MCF 10A (cell line): ENCODE data around the gene DHRS2. TPM values are rescaled to one million over a fixed set of nuclear protein-coding genes. Genes with fewer than 3 reads are reported as not detected.

Experiments used
- BruUV-seq: library from RNA; stranded (reverse); fragments of 400-500 nt; replicated peaks from 2 replicates; lab custom pipeline; 2021; lab: Mats Ljungman, UMichigan
- CTCF ChIA-PET: fragments of 300-600 bp; sonication (Branson Sonifier 250); formaldehyde crosslinking; extraction: SDS; loops from one replicate; lab custom pipeline; 2021; ENCODE audit warnings: antibody characterized with exemption, inconsistent platforms; lab: Yijun Ruan, JAX
- POLR2A ChIA-PET: fragments of 300-600, 350-650 bp; sonication (Branson Sonifier 250); formaldehyde crosslinking; extraction: SDS; loops from one replicate; lab custom pipeline; 2020; ENCODE audit warnings: antibody characterized with exemption, inconsistent platforms; lab: Yijun Ruan, JAX
- DNase-seq: peaks from one replicate; pipeline ENCODE4 v3.0.0-alpha.2; 2018; ENCODE audit not compliant: unreplicated experiment
- H3K27ac Mint-ChIP-seq: one replicate; pipeline ENCODE4 v1.8.0; 2022; ENCODE audit warnings: mild to moderate bottlenecking, low read depth, mixed read lengths; ENCODE audit not compliant: unreplicated experiment
- H3K27me3 Mint-ChIP-seq: one replicate; pipeline ENCODE4 v1.8.0; 2022; ENCODE audit warnings: mixed read lengths; ENCODE audit not compliant: insufficient read depth, unreplicated experiment
- H3K36me3 Mint-ChIP-seq: one replicate; pipeline ENCODE4 v1.8.0; 2022; ENCODE audit warnings: mild to moderate bottlenecking, moderate library complexity, mixed read lengths; ENCODE audit not compliant: insufficient read depth, unreplicated experiment
- H3K4me1 Mint-ChIP-seq: one replicate; pipeline ENCODE4 v1.8.0; 2022; ENCODE audit warnings: mixed read lengths; ENCODE audit not compliant: insufficient read depth, unreplicated experiment
- H3K4me3 Mint-ChIP-seq: one replicate; pipeline ENCODE4 v1.8.0; 2022; ENCODE audit warnings: mild to moderate bottlenecking, moderate library complexity, mixed read lengths; ENCODE audit not compliant: unreplicated experiment
- H3K9me3 Mint-ChIP-seq: one replicate; pipeline ENCODE4 v1.8.0; 2022; ENCODE audit warnings: mixed read lengths; ENCODE audit not compliant: unreplicated experiment
- intact Hi-C: fragments of 100-400 bp; cut with micrococcal nuclease; formaldehyde crosslinking; loops from 2 replicates; pipeline ENCODE4 v1.14.1; 2022
- total RNA-seq: library from RNA; stranded (reverse); gene quantifications from 2 replicates; pipeline ENCODE4 v1.2.3, GENCODE V29; 2022
- TF ChIP-seq, protein P1 (sequence below): fragments of 200-600 bp; IDR thresholded peaks from one replicate; pipeline ENCODE4 v1.8.0; 2022; ENCODE audit warnings: antibody characterized with exemption, mild to moderate bottlenecking; ENCODE audit not compliant: unreplicated experiment

DHRS2 gene
- total RNA-seq, 1 experiment from 2014 or later, result 1.1 TPM

DNA sequence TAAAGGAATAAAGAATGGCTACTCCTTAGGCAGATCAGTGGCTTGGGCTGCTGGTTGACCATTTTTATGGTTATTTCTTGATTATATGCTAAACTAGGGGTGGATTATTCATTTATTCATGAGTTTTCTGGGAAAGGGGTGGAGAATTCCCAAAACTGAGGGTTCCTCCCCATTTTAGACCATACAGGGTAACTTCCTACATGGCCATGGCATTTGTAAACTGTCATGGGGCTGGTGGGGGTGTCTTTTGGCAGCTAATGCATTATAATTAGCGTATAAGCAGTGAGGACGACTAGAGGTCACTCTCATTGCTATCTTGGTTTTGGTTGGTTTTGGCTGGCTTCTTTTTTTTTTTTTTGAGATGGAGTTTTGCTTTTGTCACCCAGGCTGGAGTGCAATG, 32.0 kb upstream of the DHRS2 start:
- Mint-ChIP-seq H3K4me1 (no peaks in the 10 kb centered on the region), H3K27me3 (peaks cover 8% of the 10 kb centered on the region), H3K36me3 (no peaks in the 10 kb centered on the region), H3K9me3 (no peaks in the 10 kb centered on the region), H3K4me3 (no peak overlapping the region), H3K27ac (no peak overlapping the region)
- POLR2A ChIA-PET, result no interaction called here
- CTCF ChIA-PET, result no interaction called here
- no TSS peak for BruUV-seq
- intact Hi-C loops, result no loop called here
- DNase-seq, result no peak
- TF ChIP-seq, protein P1, sequence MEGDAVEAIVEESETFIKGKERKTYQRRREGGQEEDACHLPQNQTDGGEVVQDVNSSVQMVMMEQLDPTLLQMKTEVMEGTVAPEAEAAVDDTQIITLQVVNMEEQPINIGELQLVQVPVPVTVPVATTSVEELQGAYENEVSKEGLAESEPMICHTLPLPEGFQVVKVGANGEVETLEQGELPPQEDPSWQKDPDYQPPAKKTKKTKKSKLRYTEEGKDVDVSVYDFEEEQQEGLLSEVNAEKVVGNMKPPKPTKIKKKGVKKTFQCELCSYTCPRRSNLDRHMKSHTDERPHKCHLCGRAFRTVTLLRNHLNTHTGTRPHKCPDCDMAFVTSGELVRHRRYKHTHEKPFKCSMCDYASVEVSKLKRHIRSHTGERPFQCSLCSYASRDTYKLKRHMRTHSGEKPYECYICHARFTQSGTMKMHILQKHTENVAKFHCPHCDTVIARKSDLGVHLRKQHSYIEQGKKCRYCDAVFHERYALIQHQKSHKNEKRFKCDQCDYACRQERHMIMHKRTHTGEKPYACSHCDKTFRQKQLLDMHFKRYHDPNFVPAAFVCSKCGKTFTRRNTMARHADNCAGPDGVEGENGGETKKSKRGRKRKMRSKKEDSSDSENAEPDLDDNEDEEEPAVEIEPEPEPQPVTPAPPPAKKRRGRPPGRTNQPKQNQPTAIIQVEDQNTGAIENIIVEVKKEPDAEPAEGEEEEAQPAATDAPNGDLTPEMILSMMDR, result no peak

DNA sequence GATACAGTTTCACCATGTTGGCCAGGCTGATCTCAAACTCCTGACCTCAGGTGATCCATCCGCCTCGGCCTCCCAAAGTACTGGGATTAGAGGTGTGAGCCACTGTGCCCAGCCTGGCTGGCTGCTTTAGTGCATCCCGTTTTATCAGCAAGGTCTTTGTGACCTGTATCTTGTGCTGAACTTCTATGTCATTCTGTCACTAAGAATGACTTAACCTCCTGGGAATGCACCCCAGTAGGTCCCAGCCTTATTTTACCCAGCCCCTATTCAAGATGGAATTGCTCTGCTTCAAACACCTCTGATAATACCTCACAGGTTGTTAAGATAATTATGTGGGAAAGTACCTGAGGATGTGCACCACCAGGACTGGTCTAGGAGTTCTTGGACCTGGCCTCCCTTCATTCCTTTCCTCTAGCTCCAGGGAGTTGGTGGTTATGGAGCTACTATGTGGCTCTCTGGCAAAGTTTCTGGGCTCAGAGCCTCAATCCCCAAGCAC, 31.4 kb upstream of the DHRS2 start:
- ChIA-PET CTCF (interaction anchor here (2.2 kb wide), 1 partner anchor 27 kb away, joined by 7 read pairs; no protein-coding TSS in a partner anchor), POLR2A (no interaction called here)
- no peak overlapping the region for H3K4me3 Mint-ChIP-seq
- no peaks in the 10 kb centered on the region for H3K4me1 Mint-ChIP-seq
- BruUV-seq, result no TSS peak
- TF ChIP-seq, protein P1, result no peak
- no peak overlapping the region for H3K27ac Mint-ChIP-seq
- no peak for DNase-seq
- H3K27me3 Mint-ChIP-seq, result peaks cover 14% of the 10 kb centered on the region
- no peaks in the 10 kb centered on the region for H3K9me3 Mint-ChIP-seq
- no peaks in the 10 kb centered on the region for H3K36me3 Mint-ChIP-seq
- intact Hi-C loops, result no loop called here

DNA sequence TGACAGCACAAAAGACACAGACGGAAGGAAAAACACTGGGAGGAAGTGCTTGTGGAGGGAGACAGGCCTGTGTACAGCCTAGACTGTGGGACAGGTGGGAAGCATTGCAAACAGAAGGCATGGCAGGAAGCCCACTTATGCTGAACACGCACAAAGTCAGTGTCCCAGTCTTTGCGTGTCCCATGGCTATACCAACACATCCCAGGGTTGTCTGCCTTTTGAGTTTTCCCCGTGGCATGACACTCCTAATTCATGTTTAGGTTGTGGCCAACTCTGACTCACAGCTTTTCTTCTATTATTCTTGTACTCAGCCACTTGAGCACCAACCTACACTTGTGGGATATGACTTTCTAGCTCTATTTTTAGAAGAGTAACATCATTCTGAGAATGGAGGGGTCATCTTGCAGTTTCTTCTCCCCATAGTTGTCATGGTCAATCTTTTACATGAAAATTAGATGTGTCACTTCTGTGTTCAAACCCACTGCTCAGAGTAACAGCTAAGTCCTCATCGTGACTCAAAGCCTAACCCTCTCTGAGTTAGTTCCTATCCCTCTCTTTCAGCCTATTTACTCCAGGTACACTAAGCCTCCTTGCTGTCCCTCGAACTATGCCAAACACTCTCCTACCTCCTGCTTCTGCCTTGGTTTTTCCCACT, 30.1 kb upstream of the DHRS2 start:
- Mint-ChIP-seq H3K27ac (no peak overlapping the region), H3K9me3 (no peaks in the 10 kb centered on the region), H3K36me3 (no peaks in the 10 kb centered on the region), H3K27me3 (peaks cover 14% of the 10 kb centered on the region), H3K4me3 (no peak overlapping the region), H3K4me1 (no peaks in the 10 kb centered on the region)
- TF ChIP-seq, protein P1, result no peak
- intact Hi-C loops, result no loop called here
- POLR2A ChIA-PET, result interaction anchor here (0.6 to 0.7 kb wide), 2 partner anchors 19 to 1093 kb away, joined by 3 read pairs; no protein-coding TSS in a partner anchor
- CTCF ChIA-PET, result interaction anchor here (0.5 to 2.2 kb wide), 3 partner anchors 17 to 635 kb away, joined by 3 to 7 read pairs (median 4); no protein-coding TSS in a partner anchor
- DNase-seq, result no peak
- BruUV-seq, result no TSS peak

DNA sequence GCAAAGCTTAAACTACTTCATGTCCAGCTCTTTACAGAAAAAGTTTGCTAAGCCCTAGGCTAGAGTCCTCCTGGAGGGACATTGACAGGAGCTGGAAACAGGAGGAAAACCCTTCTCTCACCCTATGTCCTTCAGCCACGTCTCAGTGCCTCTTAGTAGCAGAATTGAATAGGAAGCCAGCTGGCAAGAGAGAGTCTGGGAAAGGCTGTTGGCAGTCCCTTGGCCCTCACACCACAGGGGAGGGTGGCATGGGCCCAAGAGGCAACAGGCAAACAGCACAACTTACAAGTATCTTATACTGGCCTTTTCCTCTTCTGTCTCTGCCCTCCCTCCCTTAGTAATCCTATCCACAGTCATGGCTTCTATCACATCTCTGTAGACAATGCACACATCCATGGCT, 27.7 kb upstream of the DHRS2 start:
- no peak for DNase-seq
- Mint-ChIP-seq H3K9me3 (no peaks in the 10 kb centered on the region), H3K4me1 (no peaks in the 10 kb centered on the region), H3K27ac (no peak overlapping the region), H3K4me3 (no peak overlapping the region), H3K36me3 (no peaks in the 10 kb centered on the region), H3K27me3 (peaks cover 32% of the 10 kb centered on the region)
- BruUV-seq, result no TSS peak
- POLR2A ChIA-PET, result no interaction called here
- TF ChIP-seq, protein P1, result no peak
- CTCF ChIA-PET, result interaction anchor here (0.6 to 0.7 kb wide), 2 partner anchors 19 to 302 kb away, joined by 4 to 5 read pairs; no protein-coding TSS in a partner anchor
- intact Hi-C loops, result no loop called here
